ENCODE data around the gene IFT74. TPM values are rescaled to one million over a fixed set of nuclear protein-coding genes. Genes with fewer than 3 reads are reported as not detected.

The IFT74 gene
- total and polyA plus RNA-seq, 9 of the 15 experiments (the other 6 are each of a cell fraction or from before 2014, with no cell fraction given): 6.1 to 13.2 (median 9.3) TPM

- DNase-seq (ENCODE audit: extremely low read depth in 1 of 4, low spot score in 3 of 4): no peak
- no peak overlapping the region for H3K27ac ChIP-seq (ENCODE audit: extremely low read depth, low read depth, low read length)
- CTCF ChIA-PET (ENCODE audit: low intra/inter-chr PET ratio): no interaction called here
- intact Hi-C loops (cut with micrococcal nuclease) (loop anchor here (10.0 kb wide), 1 partner anchor 56 kb away; the partner anchor contains the start of gene CAAP1), in situ Hi-C loops (cut with MboI) (no loop called here)
- peaks cover 15% of the 10 kb centered on the region for H3K79me2 ChIP-seq (ENCODE audit: control insufficient read depth, insufficient read depth, low read length)
- no peak for FAIRE-seq
- H3K9me3 ChIP-seq (replicated peaks; ENCODE audit: control insufficient read depth, insufficient read depth, low read depth, low read length): no peaks in the 10 kb centered on the region
- H3K36me3 ChIP-seq (ENCODE audit: control insufficient read depth, insufficient read depth, low read length): no peaks in the 10 kb centered on the region
- H2AFZ ChIP-seq (ENCODE audit: low read depth, low read length): no peak overlapping the region
- H4K20me1 ChIP-seq (replicated peaks; ENCODE audit: control insufficient read depth, insufficient read depth, low read length): no peaks in the 10 kb centered on the region
- no peaks in the 10 kb centered on the region for H3K9me1 ChIP-seq (ENCODE audit: control insufficient read depth, insufficient read depth, low read length)
- H3K4me3 ChIP-seq: no peak overlapping the region
- TF ChIP-seq ZNF592 (IDR thresholded peaks at IDR 0.05) (peak; percentile 61), ZNF212 (CRISPR knock-in tag; IDR thresholded peaks at IDR 0.05) (no peak), JUN (IDR thresholded peaks at IDR 0.05; ENCODE audit: borderline replicate concordance, low read depth, low read length) (no peak), JUN (CRISPR knock-in tag; IDR thresholded peaks at IDR 0.05; ENCODE audit: borderline replicate concordance) (no peak), ZNF408 (CRISPR knock-in tag; IDR thresholded peaks at IDR 0.05; ENCODE audit: low read depth) (no peak), NR4A1 (CRISPR knock-in tag; IDR thresholded peaks at IDR 0.05) (no peak), NR4A1 (tag; IDR thresholded peaks at IDR 0.05) (0 out of 2 replicates have a peak, but pooled peaks have one; percentile 31), CTCFL (IDR thresholded peaks at IDR 0.05; ENCODE audit: borderline replicate concordance, insufficient read depth, low read depth, low read length, poor library complexity, severe bottlenecking) (no peak), NFIC (IDR thresholded peaks at IDR 0.05) (no peak)
- TF ChIP-seq, protein P1, sequence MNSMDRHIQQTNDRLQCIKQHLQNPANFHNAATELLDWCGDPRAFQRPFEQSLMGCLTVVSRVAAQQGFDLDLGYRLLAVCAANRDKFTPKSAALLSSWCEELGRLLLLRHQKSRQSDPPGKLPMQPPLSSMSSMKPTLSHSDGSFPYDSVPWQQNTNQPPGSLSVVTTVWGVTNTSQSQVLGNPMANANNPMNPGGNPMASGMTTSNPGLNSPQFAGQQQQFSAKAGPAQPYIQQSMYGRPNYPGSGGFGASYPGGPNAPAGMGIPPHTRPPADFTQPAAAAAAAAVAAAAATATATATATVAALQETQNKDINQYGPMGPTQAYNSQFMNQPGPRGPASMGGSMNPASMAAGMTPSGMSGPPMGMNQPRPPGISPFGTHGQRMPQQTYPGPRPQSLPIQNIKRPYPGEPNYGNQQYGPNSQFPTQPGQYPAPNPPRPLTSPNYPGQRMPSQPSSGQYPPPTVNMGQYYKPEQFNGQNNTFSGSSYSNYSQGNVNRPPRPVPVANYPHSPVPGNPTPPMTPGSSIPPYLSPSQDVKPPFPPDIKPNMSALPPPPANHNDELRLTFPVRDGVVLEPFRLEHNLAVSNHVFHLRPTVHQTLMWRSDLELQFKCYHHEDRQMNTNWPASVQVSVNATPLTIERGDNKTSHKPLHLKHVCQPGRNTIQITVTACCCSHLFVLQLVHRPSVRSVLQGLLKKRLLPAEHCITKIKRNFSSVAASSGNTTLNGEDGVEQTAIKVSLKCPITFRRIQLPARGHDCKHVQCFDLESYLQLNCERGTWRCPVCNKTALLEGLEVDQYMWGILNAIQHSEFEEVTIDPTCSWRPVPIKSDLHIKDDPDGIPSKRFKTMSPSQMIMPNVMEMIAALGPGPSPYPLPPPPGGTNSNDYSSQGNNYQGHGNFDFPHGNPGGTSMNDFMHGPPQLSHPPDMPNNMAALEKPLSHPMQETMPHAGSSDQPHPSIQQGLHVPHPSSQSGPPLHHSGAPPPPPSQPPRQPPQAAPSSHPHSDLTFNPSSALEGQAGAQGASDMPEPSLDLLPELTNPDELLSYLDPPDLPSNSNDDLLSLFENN (IDR thresholded peaks at IDR 0.05; ENCODE audit: low read depth in 2 of 2, low read length in 2 of 2): no peak
- H3K4me1 ChIP-seq (replicated peaks in 1 of 2; ENCODE audit: control insufficient read depth in 2 of 2, insufficient read depth in 2 of 2, low read length in 2 of 2): no peaks in the 10 kb centered on the region; a peak in 2 of 5 replicates
- no peak overlapping the region for H3K4me2 ChIP-seq (ENCODE audit: insufficient read depth, low read length)
- no CpG with 5 or more reads among the region's 1 CpG for WGBS (ENCODE audit: insufficient coverage, low coverage, missing lambda C conversion rate)
- no peaks in the 10 kb centered on the region for H3K27me3 ChIP-seq (ENCODE audit: control insufficient read depth in 2 of 2, insufficient read depth in 2 of 2, low read length in 2 of 2)
- no peak for ATAC-seq
- no peak overlapping the region for H3K9ac ChIP-seq (ENCODE audit: insufficient read depth in 1 of 2, low read depth in 2 of 2, low read length in 2 of 2)
- POLR2A ChIA-PET: no interaction called here
- BruUV-seq (replicated peaks): no TSS peak
Measured at GRCh38 chr9:26950521-26950920, 5.7 kb upstream of the IFT74 start.
